ENCODE data around the gene ANXA3.

- TF ChIP-seq EP300 (IDR thresholded peaks at IDR 0.05) (no peak), POLR2A (IDR thresholded peaks at IDR 0.05) (no peak)
- TF ChIP-seq, protein P1, sequence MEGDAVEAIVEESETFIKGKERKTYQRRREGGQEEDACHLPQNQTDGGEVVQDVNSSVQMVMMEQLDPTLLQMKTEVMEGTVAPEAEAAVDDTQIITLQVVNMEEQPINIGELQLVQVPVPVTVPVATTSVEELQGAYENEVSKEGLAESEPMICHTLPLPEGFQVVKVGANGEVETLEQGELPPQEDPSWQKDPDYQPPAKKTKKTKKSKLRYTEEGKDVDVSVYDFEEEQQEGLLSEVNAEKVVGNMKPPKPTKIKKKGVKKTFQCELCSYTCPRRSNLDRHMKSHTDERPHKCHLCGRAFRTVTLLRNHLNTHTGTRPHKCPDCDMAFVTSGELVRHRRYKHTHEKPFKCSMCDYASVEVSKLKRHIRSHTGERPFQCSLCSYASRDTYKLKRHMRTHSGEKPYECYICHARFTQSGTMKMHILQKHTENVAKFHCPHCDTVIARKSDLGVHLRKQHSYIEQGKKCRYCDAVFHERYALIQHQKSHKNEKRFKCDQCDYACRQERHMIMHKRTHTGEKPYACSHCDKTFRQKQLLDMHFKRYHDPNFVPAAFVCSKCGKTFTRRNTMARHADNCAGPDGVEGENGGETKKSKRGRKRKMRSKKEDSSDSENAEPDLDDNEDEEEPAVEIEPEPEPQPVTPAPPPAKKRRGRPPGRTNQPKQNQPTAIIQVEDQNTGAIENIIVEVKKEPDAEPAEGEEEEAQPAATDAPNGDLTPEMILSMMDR (IDR thresholded peaks at IDR 0.05), result no peak
Measured at GRCh38 chr4:78609580-78609979, 58.0 kb downstream of the ANXA3 start.

All from tibial nerve (tissue), 4 donors.